Measurements from ENCODE around the gene PPP2R1A. TPM values are rescaled to one million over a fixed set of nuclear protein-coding genes. Genes with fewer than 3 reads are reported as not detected.
A peak's percentile ranks its signal among the peaks of the same experiment; 100 is the strongest.

The PPP2R1A gene
- total and polyA plus RNA-seq, 4 donors, result 33.6 to 61.6 (median 59.8) TPM

GRCh38 chr19:52270266-52270885 lies 80.5 kb downstream of the PPP2R1A start:
- no peak for DNase-seq (ENCODE audit: low spot score)
- H3K9me3 ChIP-seq (ENCODE audit: control insufficient read depth in 4 of 4, low read length in 3 of 4), result peaks cover 0 to 5% (median 3%) of the 10 kb centered on the region in 4 donors
- TF ChIP-seq HNF4A (conservative IDR thresholded peaks at IDR 0.05), result no peak
- no peak for TF ChIP-seq YY1 (IDR thresholded peaks at IDR 0.05)
- no peak for TF ChIP-seq TAF1 (conservative IDR thresholded peaks at IDR 0.05)
- TF ChIP-seq CTCF (IDR thresholded peaks at IDR 0.05; ENCODE audit: low read depth, low read length, missing input control), result no peak
- no peak for TF ChIP-seq ZBTB33 (IDR thresholded peaks at IDR 0.05)
- TF ChIP-seq RXRA (IDR thresholded peaks at IDR 0.05), result no peak
- TF ChIP-seq REST (IDR thresholded peaks at IDR 0.05), result no peak
- TF ChIP-seq JUND (IDR thresholded peaks at IDR 0.05), result no peak

GRCh38 chr19:52273301-52273700 lies 83.4 kb downstream of the PPP2R1A start:
- Histone ChIP-seq H3K9ac (ENCODE audit: low read depth in 1 of 2, low read length in 2 of 2) (no peak overlapping the region), H3K27me3 (ENCODE audit: control insufficient read depth in 4 of 4, insufficient read depth in 4 of 4, low read length in 3 of 4) (no peaks in the 10 kb centered on the region), H3K4me1 (ENCODE audit: control insufficient read depth in 4 of 4, insufficient read depth in 4 of 4, low read length in 3 of 4) (peaks cover 0 to 15% (median 10%) of the 10 kb centered on the region in 4 donors), H3K9me3 (ENCODE audit: control insufficient read depth in 4 of 4, low read length in 3 of 4) (peaks cover 2 to 8% (median 3%) of the 10 kb centered on the region in 4 donors), H3K4me3 (ENCODE audit: low read depth in 1 of 3, low read length in 3 of 3) (peak overlapping the region in 1 of 3 donors; percentile 37), H3K36me3 (ENCODE audit: control insufficient read depth in 4 of 4, insufficient read depth in 3 of 4, low read depth in 1 of 4, low read length in 3 of 4) (peaks cover 3 to 4% (median 4%) of the 10 kb centered on the region in 4 donors), H3K27ac (ENCODE audit: low read depth in 1 of 2, low read length in 2 of 2) (no peak overlapping the region)
- TF ChIP-seq EGR1 (IDR thresholded peaks at IDR 0.05; ENCODE audit: low read depth in 2 of 2) (no peak), REST (IDR thresholded peaks at IDR 0.05) (no peak), CTCF (IDR thresholded peaks at IDR 0.05; ENCODE audit: low read depth, low read length, missing input control) (no peak), FOXA1 (IDR thresholded peaks at IDR 0.05) (no peak), MAX (IDR thresholded peaks at IDR 0.05) (no peak), NR2F2 (IDR thresholded peaks at IDR 0.05) (no peak), GABPA (IDR thresholded peaks at IDR 0.05 in 1 of 2, conservative IDR thresholded peaks at IDR 0.05 in 1 of 2) (no peak)
- WGBS, result 94% methylated on average over 2 of the region's 2 CpGs
- DNase-seq (ENCODE audit: low spot score), result no peak

More at GRCh38 chr19:52270266-52270885, 80.5 kb downstream of the PPP2R1A start:
- Histone ChIP-seq H3K9ac (ENCODE audit: low read depth in 1 of 2, low read length in 2 of 2) (peak overlapping the region; percentile 90 to 94), H3K27ac (ENCODE audit: low read depth in 1 of 2, low read length in 2 of 2) (peak overlapping the region; percentile 98), H3K36me3 (ENCODE audit: control insufficient read depth in 4 of 4, insufficient read depth in 3 of 4, low read depth in 1 of 4, low read length in 3 of 4) (peaks cover 0 to 3% (median 1%) of the 10 kb centered on the region in 4 donors), H3K27me3 (ENCODE audit: control insufficient read depth in 4 of 4, insufficient read depth in 4 of 4, low read length in 3 of 4) (no peaks in the 10 kb centered on the region), H3K4me3 (ENCODE audit: low read depth in 1 of 3, low read length in 3 of 3) (peak overlapping the region; percentile 85 to 98 (median 86)), H3K4me1 (ENCODE audit: control insufficient read depth in 4 of 4, insufficient read depth in 4 of 4, low read length in 3 of 4) (peaks cover 0 to 15% (median 10%) of the 10 kb centered on the region in 4 donors)
- 16% methylated on average over 11 of the region's 11 CpGs for WGBS
